ENCODE measurements around the gene PGBD2.
"Not testable (repeated sequence)": the region's sequence is repeated elsewhere in the genome, so short reads cannot be mapped to it uniquely, and the experiment has no call there.

The PGBD2 gene

GRCh38 chr1:248889914-248890243 lies 16.2 kb upstream of the PGBD2 start:
- not testable (repeated sequence) for DNase-seq

- no peak for DNase-seq
Observed at GRCh38 chr1:248890549-248891498, 15.2 kb upstream of the PGBD2 start.

GRCh38 chr1:248891758-248892157 lies 14.3 kb upstream of the PGBD2 start:
- no peak for DNase-seq

GRCh38 chr1:248892590-248892989 lies 13.4 kb upstream of the PGBD2 start:
- DNase-seq = no peak

DNA sequence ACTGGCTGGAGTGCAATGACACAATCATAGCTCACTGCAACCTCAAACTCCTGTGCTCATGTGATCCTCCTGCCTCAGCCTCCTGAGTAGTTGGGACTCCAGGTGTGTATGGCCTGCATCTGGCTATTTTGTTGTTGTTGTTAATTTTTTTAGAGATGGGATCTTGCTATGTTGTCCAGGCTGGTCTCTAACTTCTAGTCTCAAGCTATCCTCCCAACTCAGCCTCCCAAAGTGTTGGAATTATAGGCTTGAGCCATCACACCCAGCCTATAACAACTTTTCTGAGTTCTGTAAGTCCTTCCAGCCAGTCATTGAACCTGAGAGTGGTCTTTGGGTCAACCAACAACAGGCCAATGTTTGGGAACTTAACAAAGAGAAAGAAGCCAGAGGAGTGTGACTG lies 11.2 kb upstream of the PGBD2 start:
- DNase-seq = no peak

GRCh38 chr1:248897412-248898337 lies 8.4 kb upstream of the PGBD2 start:
- DNase-seq = no peak

DNA sequence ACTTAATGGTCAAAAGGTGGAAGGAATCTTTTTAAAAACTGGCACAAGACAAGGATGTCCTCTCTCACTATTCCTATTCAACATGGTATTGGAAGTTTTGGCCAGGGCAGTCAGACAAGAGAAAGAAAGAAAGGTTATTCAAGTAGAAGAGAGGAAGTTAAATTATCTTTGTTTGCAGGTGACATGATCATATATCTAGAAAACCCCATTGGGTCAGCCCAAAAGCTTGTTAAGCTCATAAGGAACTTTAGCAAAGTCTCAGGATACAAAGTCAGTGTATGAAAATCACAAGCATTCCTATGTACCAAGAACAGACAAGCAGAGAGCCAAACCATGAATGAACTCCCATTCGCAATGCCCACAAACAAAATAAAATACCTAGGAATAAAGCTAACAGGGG lies 5.4 kb upstream of the PGBD2 start:
- no peak for DNase-seq

GRCh38 chr1:248901578-248901977 lies 4.5 kb upstream of the PGBD2 start:
- no peak for DNase-seq

DNA sequence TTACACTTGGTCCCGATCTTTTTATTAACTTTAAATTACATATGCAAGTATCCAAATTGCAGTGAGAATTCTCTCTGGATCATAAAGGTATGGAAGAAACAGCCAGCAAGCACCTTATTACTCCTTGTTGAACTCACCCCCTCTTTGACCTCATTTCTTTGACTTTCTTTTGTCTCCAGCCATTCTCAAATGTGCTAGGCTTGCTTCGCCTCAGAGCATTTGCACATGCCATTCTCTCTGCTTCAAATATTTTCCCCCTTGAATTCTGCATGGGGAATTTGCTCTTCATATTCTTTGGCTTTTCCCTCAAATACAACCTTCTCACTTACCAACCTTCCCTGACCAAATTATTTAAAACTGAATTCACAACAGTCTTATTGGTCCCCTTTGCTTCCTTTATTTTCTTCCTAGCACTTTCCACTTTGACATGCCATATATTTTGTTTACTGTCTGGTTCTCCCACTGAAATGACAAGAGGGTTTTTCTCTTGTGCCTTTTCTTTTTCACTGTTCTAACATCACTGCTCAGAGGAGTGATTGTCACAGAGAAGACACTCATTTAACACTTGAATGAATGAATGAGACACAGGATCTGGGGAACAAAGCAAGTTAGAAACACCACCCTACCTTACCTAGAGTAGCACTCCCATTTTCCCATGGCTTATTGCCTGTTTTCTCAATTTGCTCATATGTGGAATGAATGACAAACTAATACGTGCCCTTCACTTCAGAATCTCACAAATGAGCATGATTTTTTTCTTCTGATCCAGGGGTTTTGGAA lies 1.4 kb upstream of the PGBD2 start:
- DNase-seq = no peak

DNA sequence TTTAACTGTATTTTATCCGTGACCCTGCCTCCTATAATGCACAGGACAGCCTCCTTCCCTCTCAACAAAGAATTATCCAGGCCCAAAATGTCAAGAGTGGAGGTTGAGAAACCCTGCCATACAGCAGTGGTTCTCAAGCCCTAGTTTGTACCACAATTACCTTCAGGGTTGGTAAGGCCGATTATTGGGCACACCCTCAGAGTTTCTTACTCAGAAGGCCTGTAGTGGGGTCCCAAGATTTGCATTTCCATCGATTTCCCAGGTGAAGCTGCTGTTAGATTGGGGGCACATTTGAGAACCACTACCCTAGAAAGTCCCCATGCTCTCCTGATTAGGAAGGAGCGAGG lies 400 bp upstream of the PGBD2 start:
- no peak for DNase-seq

DNA sequence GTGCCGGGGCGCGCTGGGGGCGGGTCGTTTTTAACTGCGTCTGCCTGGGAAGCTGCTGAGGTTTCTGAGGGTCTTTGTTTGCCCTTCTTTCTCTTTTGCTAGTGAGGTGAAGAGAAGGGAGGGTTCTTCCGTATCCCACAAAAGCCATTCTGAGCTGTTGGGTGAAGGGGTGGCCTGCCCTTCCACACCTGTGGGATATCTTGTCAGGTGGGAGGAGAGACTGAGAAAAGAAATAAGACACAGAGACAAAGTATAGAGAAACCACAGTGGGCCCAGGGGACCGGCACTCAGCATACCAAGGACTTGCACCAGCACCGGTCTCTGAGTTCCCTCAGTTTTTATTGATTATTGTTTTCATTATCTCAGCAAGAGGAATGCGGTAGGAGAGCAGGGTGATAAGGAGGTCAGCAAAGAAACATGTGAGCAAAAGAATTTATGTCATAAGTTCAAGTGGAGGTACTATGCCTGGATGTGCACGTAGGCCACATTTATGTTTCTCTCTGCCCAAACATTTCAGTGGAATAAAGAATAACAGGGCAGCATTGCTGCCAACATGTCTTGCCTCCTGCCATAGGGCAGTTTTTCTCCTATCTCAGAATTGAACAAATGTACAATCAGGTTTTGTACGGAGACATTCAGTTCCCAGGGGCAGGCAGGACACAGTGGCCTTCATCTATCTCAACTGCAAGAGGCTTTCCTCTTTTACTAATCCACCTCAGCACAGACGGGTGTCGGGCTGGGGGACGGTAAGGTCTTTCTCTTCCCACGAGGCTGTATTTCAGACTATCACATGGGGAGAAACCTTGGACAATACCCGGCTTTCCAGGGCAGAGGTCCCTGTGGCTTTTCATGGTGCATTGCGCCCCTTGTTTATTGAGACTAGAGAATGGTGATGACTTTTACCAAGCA lies 972 bp downstream of the PGBD2 start:
- no peak for DNase-seq

GRCh38 chr1:248910761-248911160 lies 4.7 kb downstream of the PGBD2 start:
- no peak for DNase-seq

DNA sequence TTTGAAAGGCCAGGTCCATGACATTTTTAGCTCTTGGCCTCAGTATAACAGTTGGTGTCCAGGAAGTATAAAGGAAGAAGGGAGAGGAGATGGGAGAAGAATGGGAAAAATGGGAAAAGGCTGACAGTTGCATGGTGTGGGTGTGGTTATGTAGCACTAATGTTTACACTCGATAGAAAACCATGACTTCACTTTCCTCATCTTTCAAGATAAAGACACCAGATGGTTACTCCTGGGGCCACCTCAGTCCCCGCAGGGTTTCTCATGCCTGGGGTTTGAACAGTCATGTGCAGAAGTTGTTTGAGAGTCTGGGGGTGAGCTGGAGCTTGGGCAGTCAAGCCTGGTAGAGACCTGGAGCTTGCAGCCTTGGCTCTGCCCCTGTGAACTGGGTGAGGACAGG lies 7.9 kb downstream of the PGBD2 start:
- no peak for DNase-seq

GRCh38 chr1:248914796-248915381 lies 8.9 kb downstream of the PGBD2 start:
- DNase-seq = peak; percentile 14

DNA sequence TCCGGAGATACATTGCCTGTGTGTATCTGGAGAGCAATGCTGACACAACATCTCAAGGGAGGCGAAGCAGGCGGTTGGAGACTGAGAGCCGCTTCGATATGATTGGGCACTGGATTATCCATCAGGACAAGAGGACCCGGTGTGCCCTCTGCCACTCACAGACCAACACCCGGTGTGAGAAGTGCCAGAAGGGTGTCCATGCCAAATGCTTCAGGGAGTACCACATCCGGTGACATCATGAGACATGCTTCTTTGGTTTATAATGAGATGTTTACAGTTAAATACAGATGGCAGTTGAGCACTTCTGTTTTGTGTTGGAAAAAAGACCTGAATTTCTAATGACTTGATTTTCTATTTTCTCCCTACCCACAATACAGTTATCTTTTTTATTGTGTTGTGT lies 12.1 kb downstream of the PGBD2 start:
- DNase-seq = peak; percentile 82

DNA sequence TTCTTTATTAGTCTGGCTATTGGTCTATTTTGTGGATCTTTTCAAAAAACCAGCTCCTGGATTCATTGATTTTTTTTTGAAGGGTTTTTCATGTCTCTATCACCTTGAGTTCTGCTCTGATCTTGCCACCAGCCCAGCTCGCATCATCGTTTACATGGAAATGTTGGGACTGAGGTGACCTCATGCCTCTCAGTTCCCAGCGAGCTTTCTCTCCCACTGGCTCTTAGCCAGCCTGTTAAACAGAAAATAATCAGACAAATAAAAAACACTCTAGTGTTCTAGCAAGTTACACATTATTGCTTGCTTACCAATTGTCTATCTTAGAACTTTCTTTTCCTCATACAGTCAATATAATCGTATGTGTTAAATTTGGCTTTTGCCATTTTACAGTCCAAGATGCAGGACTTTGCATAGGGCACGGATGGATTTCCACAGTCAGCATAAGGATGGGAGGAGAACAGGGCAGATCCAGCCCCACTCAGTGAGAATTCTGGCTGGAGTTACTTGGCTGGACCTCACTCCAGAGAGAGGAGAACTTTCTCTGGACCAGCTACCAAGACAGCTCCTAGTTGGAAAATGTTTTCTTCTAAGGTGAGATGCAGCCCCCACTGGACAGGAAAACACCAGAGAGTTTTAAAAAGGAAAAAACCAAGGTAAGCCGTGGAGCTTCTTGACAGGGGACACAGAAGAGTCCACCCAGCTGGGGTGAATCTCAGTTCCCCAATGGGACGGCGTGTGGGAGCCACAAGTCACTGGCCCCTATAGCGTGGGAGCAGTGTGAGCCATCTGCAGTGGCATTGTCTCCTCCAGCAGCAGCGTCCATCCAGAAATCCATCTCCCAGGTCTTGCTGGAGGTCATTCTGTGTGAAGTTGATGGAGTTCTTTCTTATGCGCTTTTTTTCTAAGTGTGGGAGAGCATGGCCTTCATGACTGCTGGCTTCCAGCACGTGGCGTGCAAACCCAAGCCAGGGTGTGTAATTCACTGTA lies 17.6 kb downstream of the PGBD2 start:
- no peak for DNase-seq

DNA sequence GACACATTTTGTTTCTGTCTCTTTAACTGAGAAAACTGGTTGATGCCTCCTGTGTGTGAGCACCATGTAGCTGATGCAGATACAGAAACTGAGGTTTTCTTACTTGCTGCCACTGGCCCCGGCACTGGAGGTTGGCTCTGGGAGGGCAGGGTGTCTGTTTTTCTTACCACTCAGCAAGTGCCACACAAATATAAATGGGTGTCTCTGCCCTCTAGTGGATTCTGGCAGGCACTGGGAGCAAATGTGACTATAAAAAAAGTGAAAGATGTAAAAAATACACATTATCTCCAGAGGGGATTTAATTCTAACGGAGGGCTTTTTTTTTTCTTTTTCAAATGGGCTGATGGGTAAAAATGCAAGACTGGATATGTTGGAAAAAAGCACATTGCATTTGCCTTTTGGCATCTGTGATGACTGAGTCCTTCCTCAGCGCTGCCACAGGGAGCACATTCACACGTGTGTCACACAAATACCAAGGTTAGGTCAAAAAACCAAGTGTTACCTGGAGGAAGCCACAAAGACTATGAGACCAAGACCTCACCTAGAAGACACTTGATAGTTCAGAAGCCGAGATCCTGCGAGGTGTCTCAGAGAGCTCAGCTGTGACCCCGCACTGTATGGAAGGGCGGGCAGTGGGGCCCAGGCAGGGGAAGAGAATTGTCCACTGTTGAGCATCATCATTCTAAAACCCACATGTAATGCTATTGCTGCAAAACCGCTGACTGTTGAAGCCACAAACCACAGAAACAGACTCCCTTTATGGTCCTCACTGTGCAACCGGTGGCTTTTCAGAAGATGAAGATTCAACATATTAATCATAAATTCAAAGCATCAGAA lies 18.9 kb downstream of the PGBD2 start:
- DNase-seq = peak; percentile 65

- DNase-seq = not testable (repeated sequence)
Observed at GRCh38 chr1:248925859-248926258, 19.8 kb downstream of the PGBD2 start.

DNA sequence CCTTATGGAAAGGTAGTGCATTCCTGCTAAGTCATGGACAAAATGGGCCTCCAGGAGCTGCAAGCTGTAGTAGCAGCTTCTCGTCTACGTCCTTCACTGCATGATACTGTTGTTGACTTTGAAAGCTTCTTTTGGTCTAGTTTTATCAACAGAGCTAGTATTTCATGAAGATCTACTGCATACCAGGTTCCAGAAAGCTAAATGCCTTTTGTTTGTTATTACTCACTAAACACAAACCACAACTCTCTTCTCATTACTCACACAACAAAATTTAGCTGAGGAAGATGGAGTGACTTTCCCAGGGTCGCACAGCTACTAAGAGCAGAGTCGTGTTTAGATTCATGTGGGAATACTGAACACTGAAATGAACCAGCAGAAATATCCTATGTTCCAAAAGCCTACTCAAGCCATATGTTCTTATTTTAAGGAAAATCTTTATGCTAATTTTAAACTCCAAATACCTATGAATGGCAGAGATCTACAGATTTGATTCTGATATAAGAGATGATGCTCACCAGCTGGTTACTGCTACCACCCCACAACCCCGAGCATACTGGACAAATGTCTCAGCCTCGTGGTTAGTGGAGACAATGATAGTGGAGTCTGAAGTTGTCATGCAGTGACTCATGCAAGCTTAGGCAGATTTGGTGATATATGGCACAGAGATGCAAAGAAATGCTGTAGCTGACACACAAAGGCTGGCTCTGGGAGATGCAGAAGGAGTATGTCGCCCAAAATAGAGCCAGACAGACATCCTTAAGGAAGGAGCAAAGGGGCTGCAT lies 20.6 kb downstream of the PGBD2 start:
- no peak for DNase-seq
